Measurements from ENCODE around the gene CXCL3.

GRCh38 chr4:74067586-74067985 lies 29.1 kb upstream of the CXCL3 start:
- TF ChIP-seq CTCF (IDR thresholded peaks at IDR 0.05; ENCODE audit: insufficient read depth, low read depth, low read length) = no peak
- no peak for TF ChIP-seq EZH2 (IDR thresholded peaks at IDR 0.05; ENCODE audit: insufficient read depth, low read length)

Measured in astrocyte (in vitro differentiated cells and primary cell).